Loucy (cell line): ENCODE data around the gene HOXB8.

Experiments used
- H2AFZ ChIP-seq: fragments of 200-600 bp; sonication (generic); 2 replicates; pipeline ENCODE4 v1.6.0; 2016; ENCODE audit warnings: antibody characterized with exemption, mild to moderate bottlenecking, low read length, moderate library complexity
- H3F3A ChIP-seq: fragments of 200-600 bp; 2 replicates; pipeline ENCODE4 v1.6.0; 2016; ENCODE audit warnings: antibody characterized with exemption, low read depth, mild to moderate bottlenecking
- H3K27me3 ChIP-seq: fragments of 200-600 bp; sonication (generic); 2 replicates; pipeline ENCODE4 v1.6.1; 2014; ENCODE audit warnings: low read length, mild to moderate bottlenecking; ENCODE audit not compliant: insufficient read depth, poor library complexity, severe bottlenecking
- H3K36me3 ChIP-seq: fragments of 200-600 bp; sonication (generic); 2 replicates; pipeline ENCODE4 v1.6.1; 2016; ENCODE audit warnings: low read length; ENCODE audit not compliant: insufficient read depth
- H3K4me1 ChIP-seq: fragments of 200-600 bp; sonication (generic); 2 replicates; pipeline ENCODE4 v1.5.1; 2014; ENCODE audit warnings: low read length, mild to moderate bottlenecking; ENCODE audit not compliant: insufficient read depth, poor library complexity, severe bottlenecking
- H3K4me2 ChIP-seq: fragments of 200-600 bp; sonication (generic); 2 replicates; pipeline ENCODE4 v1.6.0; 2014; ENCODE audit warnings: antibody characterized with exemption, low read length, low read depth, mild to moderate bottlenecking; ENCODE audit not compliant: poor library complexity, severe bottlenecking
- H3K4me3 ChIP-seq: fragments of 200-600 bp; sonication (generic); 2 replicates; pipeline ENCODE4 v1.5.1; 2014; ENCODE audit warnings: low read length, mild to moderate bottlenecking, mixed read lengths; ENCODE audit not compliant: poor library complexity, severe bottlenecking
- H3K79me2 ChIP-seq: fragments of 200-600 bp; sonication (generic); 2 replicates; pipeline ENCODE4 v1.6.1; 2014; ENCODE audit warnings: low read length; ENCODE audit not compliant: insufficient read depth
- H3K9ac ChIP-seq: fragments of 200-600 bp; sonication (generic); 2 replicates; pipeline ENCODE4 v1.6.0; 2014; ENCODE audit warnings: mild to moderate bottlenecking, low read depth, low read length, moderate library complexity; ENCODE audit not compliant: poor library complexity, severe bottlenecking
- H3K9me2 ChIP-seq: fragments of 200-600 bp; sonication (generic); replicated peaks from 2 replicates; pipeline ENCODE4 v1.6.1; 2016; ENCODE audit warnings: low read depth, low read length, mixed read lengths
- H3K9me3 ChIP-seq: fragments of 200-600 bp; sonication (generic); 2 replicates; pipeline ENCODE4 v1.6.1; 2014; ENCODE audit warnings: mild to moderate bottlenecking, antibody characterized with exemption, low read length, low read depth; ENCODE audit not compliant: insufficient read depth
- H4K20me1 ChIP-seq: fragments of 200-600 bp; sonication (generic); 2 replicates; pipeline ENCODE4 v1.6.0; 2014; ENCODE audit warnings: antibody characterized with exemption, low read length, mild to moderate bottlenecking; ENCODE audit not compliant: insufficient read depth, poor library complexity, severe bottlenecking
- EZH2phosphoT487 ChIP-seq: fragments of 200-600 bp; IDR thresholded peaks from 2 replicates; pipeline ENCODE4 v1.6.1; 2018; ENCODE audit warnings: antibody characterized with exemption, mild to moderate bottlenecking, moderate library complexity, borderline replicate concordance
- TF ChIP-seq, protein P1 (sequence below): fragments of 200-600 bp; sonication (generic); conservative IDR thresholded peaks from 2 replicates; pipeline ENCODE4 v1.5.1; 2014; ENCODE audit warnings: mild to moderate bottlenecking, antibody characterized with exemption, low read length

The HOXB8 gene

GRCh38 chr17:48574505-48575065 is 40.5 kb downstream of the HOXB8 start:
- Histone ChIP-seq H3K4me1 (peaks cover 82% of the 10 kb centered on the region), H3K9ac (peak overlapping the region; percentile 95), H3K4me2 (peak overlapping the region; percentile 98), H3K9me3 (no peaks in the 10 kb centered on the region), H3F3A (peaks cover 5% of the 10 kb centered on the region), H4K20me1 (peaks cover 68% of the 10 kb centered on the region), H3K27me3 (peaks cover 16% of the 10 kb centered on the region), H2AFZ (no peak overlapping the region), H3K9me2 (no peaks in the 10 kb centered on the region), H3K79me2 (peaks cover 98% of the 10 kb centered on the region), H3K4me3 (peak overlapping the region; percentile 89), H3K36me3 (peaks cover 81% of the 10 kb centered on the region)
- TF ChIP-seq, protein P1, sequence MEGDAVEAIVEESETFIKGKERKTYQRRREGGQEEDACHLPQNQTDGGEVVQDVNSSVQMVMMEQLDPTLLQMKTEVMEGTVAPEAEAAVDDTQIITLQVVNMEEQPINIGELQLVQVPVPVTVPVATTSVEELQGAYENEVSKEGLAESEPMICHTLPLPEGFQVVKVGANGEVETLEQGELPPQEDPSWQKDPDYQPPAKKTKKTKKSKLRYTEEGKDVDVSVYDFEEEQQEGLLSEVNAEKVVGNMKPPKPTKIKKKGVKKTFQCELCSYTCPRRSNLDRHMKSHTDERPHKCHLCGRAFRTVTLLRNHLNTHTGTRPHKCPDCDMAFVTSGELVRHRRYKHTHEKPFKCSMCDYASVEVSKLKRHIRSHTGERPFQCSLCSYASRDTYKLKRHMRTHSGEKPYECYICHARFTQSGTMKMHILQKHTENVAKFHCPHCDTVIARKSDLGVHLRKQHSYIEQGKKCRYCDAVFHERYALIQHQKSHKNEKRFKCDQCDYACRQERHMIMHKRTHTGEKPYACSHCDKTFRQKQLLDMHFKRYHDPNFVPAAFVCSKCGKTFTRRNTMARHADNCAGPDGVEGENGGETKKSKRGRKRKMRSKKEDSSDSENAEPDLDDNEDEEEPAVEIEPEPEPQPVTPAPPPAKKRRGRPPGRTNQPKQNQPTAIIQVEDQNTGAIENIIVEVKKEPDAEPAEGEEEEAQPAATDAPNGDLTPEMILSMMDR, result no peak
- no peak for TF ChIP-seq EZH2phosphoT487

DNA sequence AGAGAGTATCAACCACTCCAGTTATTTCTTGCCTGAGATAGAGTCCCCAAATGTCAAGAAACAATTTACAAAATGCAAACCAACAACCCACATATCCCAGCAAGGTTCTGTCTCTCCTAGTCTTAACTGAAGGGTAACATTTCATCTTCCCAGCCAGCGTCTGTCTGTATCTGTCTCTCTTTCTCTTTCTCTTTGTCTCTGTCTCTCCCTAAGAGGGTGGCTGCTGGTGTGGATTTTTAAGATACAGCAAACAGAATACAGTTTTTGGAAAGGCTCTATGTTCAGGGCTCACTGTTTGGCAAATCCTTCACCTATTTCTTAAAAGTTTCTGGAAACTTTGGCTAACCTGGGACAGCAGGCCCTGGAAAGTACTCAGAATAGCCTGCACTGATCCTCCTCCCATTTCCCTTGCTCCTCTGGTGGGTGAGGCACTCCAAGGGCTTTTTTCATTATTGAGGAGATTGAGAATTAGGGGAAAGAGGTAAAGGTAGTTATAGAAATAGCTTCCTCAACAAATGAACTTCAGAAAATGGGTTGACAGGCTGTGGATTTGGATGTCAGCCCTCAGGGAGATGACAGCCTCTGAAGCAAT is 43.2 kb downstream of the HOXB8 start:
- peak overlapping the region; percentile 95 for H3K9ac ChIP-seq
- H2AFZ ChIP-seq, result no peak overlapping the region
- H3K4me3 ChIP-seq, result peak overlapping the region; percentile 89
- no peaks in the 10 kb centered on the region for H3K9me2 ChIP-seq
- peaks cover 76% of the 10 kb centered on the region for H4K20me1 ChIP-seq
- peaks cover 3% of the 10 kb centered on the region; the same call in 1 of the 2 replicates for H3F3A ChIP-seq
- peaks cover 87% of the 10 kb centered on the region for H3K36me3 ChIP-seq
- peaks cover 100% of the 10 kb centered on the region for H3K79me2 ChIP-seq
- H3K27me3 ChIP-seq, result peaks cover 1% of the 10 kb centered on the region
- peaks cover 93% of the 10 kb centered on the region for H3K4me1 ChIP-seq
- H3K9me3 ChIP-seq, result no peaks in the 10 kb centered on the region
- TF ChIP-seq, protein P1, result no peak
- TF ChIP-seq EZH2phosphoT487, result no peak
- H3K4me2 ChIP-seq, result peak overlapping the region; percentile 98

DNA sequence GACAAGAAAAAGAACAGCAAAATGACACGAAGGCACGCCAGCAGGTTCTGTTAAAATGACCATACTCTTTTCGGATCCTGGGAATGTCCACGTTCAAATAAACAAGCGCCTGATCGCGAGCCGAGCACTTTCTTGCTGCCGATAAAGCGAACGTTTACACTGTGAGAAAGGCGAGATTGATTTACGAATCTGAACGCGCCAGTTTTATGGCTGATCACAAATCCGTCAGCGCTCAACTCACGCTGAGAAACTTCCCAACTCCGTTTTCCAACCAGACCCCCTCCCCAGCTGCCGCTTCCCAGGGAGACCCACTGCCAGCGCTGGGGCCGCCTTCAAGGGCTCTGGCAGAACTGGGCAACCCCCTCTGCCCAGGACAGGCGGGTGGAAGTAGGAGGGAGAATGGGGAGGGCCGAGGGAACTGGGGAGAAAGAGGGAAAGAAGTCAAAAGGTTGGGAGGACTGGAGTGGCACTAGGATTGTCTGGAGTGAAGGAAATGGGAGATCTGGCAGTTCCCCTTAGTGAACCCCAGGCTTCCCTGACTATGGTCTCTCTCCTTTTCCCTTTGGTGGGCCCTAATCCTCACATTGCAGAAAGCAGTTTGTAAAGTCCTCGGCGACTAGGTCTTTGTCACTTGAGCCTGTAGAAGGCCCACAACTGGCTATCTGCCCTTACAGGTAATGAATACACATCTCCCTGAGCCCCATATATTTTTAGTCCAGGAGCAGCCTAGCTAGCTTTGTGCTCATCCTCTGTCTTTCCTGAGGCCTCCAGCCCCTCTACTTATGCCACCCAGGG is 43.9 kb downstream of the HOXB8 start:
- Histone ChIP-seq H3K79me2 (peaks cover 100% of the 10 kb centered on the region), H3K4me3 (peak overlapping the region; percentile 89), H3K9me2 (no peaks in the 10 kb centered on the region), H3F3A (peaks cover 3% of the 10 kb centered on the region; the same call in 1 of the 2 replicates), H3K9ac (peak overlapping the region; percentile 95), H4K20me1 (peaks cover 79% of the 10 kb centered on the region), H3K27me3 (no peaks in the 10 kb centered on the region), H3K4me1 (peaks cover 98% of the 10 kb centered on the region), H3K36me3 (peaks cover 86% of the 10 kb centered on the region), H2AFZ (no peak overlapping the region), H3K9me3 (no peaks in the 10 kb centered on the region), H3K4me2 (peak overlapping the region; percentile 98)
- TF ChIP-seq EZH2phosphoT487, result no peak
- TF ChIP-seq, protein P1, result no peak
